DMS53 treated with DMSO at 0.1 percent for 48 hours (cell line): ENCODE measurements around the gene SEPTIN12.
"Not testable (repeated sequence)": the region's sequence is repeated elsewhere in the genome, so short reads cannot be mapped to it uniquely, and the experiment has no call there.

ENCODE experiments used
- DNase-seq: peaks from one replicate; lab custom pipeline; 2025; ENCODE audit not compliant: unreplicated experiment; lab: John Stamatoyannopoulos, UW

Gene SEPTIN12

DNA sequence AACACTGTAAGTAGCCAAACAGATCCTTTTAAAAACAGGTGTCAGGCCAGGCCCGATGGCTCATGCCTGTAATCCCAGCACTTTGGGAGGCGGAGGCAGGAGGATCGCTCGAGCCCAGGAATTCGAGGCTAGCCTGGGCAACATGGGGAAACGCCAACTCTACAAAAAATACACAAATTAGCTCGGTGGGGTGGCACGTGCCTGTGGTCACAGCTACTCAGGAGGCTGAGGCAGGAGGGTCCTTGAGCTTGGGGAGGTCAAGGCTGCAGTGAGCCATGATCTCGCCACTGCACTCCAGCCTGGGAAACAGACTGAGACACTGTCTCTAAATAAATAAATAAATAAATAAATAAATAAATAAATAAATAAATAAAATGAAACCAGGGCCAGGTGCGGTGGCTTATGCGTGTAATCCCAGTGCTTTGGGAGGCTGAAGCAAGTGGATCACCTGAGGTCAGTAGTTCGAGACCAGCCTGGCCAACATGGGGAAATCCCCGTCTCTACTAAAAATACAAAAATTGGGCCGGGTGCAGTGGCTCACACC lies 3.6 kb downstream of the SEPTIN12 start:
- DNase-seq, result not testable (repeated sequence)

DNA sequence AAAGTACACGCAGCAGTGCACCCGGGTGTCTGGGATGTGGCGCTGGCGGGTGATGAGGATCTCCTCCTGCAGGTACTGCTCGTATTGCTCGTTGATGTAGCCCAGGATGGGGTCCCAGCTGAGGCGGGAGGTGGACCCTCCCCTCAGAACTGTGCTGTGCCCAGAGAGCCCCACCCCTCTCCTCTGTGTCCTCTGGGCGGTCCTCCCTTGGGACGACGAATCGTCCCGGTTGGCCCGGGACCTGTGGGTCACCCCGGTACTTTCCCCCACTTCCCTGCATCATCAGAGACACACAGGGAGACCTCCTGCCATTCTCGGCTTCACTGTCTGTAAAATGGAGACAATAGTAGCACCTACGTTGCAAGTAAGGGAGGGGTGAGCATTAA lies 4.2 kb downstream of the SEPTIN12 start:
- DNase-seq, result no peak

DNA sequence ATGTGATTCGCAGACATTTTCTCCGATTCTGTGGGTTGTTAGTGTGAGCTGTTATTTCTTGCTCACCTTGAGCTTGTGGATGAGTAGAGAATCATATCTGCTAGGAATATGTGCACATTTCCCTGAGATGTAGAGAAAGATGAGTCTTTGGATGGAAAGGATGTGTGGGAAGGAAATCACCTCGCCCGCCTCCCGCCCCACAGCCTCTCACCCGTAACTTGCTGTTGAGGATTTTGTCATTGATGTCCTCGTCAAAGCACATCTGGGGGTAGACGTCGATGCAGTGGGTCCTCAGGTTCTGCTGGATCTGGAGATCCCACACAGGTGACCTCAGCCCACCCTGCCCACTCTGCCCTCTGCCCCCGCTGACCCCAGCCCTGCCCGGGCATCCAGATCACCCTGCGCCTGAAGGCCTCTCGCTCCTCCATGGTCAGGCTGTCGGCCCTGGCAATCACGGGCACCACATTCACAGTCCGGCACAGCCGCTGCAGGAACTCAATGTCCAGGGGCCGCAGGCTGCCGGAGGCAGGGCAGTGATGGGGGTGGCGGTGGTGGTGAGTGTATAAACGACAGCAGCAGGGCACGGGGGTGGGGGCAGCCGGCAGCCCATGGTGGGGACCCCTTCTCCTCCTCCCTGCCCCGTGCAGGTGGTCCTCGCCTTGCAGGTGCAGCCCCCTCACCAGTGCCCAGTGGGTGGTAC lies 4.7 kb downstream of the SEPTIN12 start:
- no peak for DNase-seq

DNA sequence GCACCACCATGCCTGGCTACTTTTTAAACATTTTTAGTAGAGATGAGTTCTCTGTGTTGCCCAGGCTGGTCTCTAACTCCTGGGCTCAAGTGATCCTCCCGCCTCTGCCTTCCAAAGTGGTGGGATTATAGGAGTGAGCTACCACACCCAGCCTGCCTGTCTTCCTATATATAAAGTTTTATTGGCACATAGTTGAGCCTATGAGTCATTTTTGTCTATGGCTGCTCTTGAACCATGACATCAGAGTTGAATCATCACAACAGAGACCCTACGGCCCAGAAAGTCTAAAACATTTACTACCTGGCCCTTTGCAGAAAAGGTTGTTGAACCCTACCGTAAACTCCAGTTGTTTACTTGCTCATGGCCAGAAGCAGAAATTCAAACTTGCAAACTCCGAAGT lies 7.9 kb downstream of the SEPTIN12 start:
- DNase-seq, result no peak

DNA sequence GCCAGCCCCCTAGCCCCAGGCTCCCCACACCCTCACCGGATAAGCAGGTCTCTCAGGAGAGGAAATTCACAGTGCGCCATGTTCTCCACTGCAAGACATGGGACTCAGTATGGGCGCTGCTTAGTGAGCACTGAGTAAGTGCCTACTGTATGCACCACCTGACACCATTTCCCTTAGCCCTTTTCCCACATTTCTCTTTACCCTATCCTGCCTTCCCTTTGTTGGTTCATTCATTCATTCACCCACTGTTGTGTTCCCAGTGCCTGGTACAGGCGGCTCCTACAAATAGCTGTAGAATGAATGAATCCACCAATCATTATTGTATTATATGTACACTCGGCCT lies 10.1 kb downstream of the SEPTIN12 start:
- DNase-seq, result no peak

DNA sequence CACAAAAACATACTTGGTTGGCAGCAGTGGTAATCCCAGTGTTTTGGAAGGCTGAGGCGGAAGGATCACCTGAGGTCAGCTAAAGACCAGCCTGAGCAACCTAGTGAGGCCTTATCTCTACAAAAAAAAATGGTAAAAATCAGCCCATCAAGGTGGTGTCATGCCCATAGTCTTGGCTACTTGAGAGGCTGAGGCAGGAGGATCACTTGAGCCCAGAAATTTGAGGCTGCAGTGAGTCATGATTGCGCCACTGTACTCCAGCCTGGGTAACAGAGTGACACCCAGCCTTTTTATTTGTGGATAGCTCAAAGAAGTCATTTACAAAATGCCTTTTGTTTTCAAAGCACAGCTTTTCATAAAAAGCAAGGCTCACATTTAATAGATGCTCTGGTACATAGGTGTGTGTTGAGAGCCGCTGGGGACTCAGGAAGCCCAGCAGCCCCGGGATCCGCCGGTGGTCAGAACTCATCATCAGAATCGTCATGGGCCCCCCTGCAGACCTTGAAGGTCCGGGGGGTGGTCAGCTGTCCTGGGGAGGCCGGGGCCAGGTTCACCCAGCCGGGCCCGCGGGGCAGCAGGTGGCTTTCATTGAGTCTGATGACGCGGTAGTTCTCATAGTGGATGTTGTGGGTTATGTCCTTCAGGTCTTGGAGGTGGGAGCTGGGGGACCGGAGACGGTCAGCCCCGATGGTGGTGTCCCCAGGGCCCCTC lies 10.7 kb downstream of the SEPTIN12 start:
- no peak for DNase-seq

DNA sequence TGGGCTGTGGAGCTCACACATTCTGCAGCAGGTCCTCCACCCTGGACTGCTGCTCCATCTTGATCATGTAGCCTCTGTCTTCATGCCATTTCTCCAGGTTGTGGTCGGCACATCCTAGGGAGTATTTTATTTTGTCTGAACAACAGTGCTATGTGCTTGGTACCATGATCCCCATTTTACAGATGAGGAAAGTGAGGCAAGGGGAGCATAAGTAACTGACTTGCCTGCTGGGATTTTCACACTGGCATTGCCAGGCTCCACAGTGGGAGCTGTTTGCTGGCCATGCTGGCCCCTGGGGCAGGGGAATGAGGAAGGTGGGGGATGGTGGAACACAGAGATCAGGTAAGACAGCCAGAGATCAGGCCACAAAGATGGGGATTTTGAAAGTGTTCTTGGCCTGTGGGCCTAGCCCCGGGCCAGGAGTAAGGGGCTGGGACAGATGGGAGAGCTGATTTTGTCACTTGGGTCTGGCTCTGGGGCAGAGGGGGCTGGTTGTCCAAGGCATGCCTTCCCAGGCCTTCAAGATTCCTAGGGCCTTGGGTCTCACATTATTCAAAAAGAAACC lies 11.9 kb downstream of the SEPTIN12 start:
- no peak for DNase-seq

DNA sequence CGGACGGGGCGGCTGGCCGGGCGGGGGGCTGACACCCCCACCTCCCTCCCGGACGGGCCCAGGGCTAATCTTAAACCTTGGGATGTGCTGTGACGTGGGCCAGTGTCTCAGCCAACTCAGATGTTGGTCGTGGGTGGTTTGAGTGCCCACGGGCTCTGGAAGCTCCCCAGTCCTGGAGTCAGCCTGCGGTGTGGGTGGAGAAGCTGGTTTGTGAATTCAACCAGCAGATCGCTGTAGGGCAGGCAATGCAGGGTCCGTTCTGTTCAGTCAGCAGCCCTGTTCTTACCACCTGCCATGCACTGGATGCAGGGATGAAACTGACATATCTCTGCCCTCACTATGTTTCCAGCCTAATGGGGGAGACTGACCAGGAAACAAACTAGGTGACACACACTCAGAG lies 13.1 kb downstream of the SEPTIN12 start:
- DNase-seq, result no peak

DNA sequence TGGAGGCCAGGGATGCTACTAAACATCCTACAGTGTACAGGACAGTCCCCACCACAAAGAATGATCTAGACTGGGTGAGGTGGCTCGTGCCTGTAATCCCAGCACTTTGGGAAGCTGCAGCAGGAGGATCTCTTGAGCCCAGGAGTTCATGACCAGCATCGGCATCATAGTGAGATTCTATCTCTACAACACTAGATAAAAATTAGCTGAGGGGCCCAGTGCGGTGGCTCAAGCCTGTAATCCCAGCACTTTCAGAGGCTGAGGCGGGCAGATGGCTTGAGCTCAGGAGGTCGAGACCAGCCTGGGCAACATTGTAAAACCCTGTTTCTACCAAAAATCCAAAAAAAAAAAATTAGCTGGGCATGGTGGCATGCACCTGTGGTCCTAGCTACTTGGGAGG lies 15.8 kb downstream of the SEPTIN12 start:
- DNase-seq, result no peak

DNA sequence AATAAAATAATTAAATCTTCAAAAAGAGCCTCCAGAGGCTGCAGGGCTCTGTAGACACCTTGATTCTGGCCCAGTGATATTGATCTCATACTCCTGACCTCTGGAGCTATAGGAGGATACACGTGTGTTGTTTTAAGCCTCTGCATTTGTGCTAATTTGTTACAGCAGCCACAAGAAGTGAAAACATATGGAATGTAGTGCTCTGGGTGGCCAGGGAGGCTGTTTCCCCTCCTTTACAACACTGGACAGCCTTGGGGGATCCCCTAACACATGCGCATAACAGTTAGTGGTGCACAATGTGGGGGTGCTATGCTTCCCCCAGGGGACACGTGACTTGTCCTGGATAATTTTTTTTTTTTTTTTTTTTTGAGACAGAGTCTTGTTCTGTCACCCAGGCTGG lies 16.5 kb downstream of the SEPTIN12 start:
- no peak for DNase-seq

DNA sequence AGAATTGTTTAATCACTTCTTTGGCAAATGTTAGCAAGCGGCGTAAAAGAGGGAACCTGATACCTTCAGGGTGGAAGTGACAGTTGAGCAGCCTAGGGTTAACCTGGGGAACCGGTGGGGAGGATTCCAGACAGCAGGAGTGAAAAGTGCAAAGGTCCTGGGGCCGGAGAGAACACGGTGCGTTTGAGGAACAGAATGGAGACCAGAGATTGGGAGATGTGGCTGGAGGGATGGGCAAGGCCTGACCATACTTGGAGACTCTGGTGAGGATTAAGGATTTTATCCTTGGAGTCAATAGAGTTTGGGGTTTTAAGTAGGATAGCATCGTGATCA lies 18.9 kb downstream of the SEPTIN12 start:
- DNase-seq, result no peak

DNA sequence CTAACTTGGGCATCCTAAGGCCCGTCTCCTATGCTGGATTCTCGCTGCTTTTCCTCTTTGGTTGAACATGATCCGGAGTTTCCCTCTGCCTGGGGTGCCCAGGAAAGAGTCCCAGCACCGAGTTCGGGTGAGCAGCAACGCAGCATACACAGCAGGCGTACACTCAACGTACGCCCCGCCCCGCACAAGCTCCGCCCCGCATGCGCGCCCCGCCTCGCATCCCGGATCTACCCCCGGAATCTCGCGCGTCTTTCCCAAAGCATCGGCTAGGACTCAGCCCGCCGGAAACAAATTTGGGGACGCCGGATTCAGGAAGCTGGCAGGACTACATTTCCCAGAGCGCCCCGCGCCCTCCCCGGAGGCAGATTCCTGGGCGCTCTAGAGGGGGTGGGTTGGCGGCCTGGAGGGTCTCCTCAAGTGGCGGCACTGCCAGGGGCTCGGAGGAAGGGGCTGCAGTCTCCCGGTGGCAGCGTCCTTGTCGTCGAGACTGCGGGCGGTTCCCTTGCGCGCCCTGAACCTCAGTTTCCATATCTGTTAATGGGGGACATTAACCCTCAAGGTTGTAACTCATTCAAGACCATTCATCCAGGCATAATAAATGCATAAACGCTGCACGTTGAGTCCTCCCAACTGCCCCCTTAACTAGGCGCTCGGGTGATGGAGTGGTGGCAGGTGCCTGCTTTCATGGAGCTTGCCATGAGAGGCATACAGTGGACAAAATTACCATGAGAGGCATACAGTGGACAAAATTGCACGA lies 19.4 kb downstream of the SEPTIN12 start:
- DNase-seq, result peak; percentile 80

DNA sequence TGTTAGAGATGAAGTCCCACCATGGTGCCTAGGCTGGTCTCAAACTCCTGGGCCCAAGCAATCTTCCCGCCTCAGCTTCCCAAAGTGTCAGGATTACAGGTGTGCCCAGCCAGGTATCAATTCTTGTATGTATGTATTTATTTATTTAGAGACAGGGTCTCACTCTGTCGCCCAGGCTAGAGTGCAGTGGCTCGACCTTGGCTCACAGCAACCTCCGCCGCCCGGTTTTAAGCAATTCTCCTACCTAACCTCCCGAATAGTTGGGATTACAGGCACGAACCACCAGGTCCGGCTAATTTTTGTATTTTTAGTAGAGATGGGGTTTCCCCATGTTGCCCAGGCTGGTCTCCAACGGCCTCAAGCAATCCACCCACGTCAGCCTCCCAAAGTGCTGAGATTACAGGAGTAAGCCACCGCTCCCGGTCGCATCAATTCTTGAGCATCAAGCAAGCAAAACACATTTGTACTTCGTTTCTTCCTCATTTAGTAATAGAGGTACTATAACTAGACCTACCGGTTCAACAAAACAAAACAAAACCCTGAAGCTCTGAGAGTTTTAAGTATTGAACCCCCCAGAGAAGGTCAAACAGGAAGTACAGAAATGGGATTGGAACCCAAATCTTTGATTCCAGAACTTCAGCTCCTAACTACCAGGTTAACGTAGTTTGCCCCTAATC lies 20.1 kb downstream of the SEPTIN12 start:
- DNase-seq, result no peak

DNA sequence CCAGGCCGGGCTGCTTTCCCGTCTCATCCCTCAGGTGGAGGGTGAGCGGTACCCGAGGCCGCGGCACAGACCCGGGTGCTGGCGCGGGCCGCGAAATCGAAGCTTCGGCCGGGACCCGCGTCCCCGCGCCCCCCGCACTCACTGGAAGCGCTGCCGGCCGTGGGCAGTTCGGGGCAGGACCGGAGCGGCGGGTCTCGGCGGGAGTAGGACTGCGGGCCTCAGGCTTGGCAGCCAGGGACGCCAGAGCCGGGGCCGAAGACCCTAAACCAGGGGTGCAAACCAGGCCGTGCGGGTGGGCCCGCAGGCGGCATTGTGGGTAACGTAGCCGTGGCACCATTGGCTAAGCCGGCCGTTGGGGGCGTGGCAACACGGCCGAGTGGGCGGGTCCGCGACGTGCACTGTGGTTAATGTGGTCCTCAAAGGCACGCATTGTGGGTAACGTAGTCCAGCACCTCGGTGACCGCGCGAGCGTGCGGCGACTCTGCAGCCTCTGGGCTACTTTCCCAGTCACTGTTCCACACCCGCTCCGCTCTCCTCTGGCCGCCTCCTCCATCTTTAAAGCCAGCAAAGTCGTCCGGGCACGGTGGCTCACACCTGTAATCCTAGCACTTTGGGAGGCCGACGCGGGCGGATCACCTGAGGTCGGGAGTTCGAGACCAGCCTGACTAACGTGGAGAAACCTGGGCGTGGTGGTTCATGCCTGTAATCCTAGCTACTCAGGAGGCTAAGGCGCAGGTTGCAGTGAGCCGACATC lies 21.1 kb downstream of the SEPTIN12 start, which contains the start of gene ZNF500:
TSS of gene ZNF500 (minus strand) at position 288 of the 754 bp plus-strand sequence. CDS start 1,184 bp downstream, outside the sequence.
- DNase-seq, result peak; percentile 77

DNA sequence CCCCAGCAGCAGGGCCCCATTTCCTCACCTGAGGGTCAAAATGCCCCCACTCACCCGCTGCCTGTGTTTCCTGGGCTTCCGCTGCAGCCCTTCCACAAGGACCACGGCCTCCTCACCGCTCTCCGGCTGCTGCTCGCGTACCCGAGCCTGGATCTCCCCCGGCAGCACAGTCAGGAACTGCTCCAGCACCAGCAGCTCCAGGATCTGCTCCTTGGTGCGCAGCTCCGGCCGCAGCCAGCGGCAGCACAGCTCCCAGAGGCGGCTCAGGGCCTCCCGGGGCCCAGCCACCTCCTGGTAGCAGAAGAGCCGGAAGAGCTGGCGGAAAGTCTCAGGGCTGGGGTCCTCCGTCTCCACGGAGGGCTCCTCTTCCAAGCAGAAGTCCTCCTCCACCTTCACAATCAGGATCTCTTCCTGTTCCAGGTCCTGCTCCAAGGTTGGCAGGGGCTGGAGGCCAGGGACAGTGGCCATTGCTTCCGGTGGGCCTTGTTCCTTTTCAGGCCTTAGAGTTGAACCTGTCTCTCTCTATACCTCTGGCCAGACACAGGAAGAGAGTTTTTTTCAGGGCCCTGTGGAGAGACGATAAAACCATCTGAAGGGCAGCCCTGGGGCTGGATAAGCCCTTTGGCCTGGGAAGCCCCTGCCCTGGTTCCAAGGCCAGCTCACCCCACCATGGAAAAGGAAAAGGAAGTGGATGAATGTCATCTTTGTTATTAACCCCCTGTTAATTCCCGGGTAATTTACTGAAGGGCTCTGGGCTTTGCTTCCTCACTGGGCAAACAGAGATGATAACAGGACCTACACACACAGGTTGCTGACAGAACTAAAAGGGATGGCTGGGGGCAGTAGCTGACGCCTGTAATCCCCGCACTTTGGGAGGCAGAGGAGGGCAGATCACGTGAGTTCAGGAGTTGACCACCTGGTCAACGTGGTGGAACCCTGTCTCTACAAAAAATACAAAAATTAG lies 22.4 kb downstream of the SEPTIN12 start:
- DNase-seq, result no peak

DNA sequence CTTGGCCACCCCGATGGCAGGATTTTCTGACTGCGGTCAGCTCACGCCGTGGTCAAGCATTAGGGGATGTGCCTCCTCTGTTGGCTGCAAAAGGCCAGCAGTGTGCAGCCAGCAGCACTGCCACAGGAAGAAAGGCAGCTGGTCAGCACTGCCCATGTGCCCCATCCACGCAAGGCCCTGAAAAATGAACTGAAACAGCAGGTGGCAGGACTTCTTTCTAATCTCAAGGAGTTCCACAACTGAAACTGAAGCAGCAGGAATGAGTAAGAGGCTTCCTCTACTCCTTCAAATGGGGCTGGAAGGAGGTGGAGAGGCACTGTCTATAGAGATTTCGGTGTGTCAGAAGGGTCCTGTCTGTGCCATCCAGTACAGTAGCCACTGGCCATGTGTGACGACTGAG lies 24.4 kb downstream of the SEPTIN12 start:
- DNase-seq, result no peak

DNA sequence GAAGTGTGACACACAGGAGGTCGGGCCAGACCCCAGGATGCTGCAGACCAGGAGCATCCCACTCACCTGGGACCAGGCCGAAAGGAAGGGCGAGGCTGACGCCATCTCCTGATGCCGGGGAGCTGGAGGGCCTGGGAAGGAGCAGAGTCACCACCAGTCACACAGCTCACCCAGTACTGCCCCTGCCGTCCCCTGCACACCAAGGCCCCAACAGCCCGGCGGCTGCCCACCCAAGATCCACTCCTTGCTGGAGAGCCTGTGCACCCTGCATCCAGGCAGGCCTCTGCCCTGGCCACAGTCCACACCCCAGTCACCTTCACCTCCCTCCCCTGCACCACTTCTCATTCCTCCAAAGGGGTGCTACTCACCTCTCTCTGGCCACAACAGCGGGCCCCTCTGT lies 25.9 kb downstream of the SEPTIN12 start:
- DNase-seq, result no peak

DNA sequence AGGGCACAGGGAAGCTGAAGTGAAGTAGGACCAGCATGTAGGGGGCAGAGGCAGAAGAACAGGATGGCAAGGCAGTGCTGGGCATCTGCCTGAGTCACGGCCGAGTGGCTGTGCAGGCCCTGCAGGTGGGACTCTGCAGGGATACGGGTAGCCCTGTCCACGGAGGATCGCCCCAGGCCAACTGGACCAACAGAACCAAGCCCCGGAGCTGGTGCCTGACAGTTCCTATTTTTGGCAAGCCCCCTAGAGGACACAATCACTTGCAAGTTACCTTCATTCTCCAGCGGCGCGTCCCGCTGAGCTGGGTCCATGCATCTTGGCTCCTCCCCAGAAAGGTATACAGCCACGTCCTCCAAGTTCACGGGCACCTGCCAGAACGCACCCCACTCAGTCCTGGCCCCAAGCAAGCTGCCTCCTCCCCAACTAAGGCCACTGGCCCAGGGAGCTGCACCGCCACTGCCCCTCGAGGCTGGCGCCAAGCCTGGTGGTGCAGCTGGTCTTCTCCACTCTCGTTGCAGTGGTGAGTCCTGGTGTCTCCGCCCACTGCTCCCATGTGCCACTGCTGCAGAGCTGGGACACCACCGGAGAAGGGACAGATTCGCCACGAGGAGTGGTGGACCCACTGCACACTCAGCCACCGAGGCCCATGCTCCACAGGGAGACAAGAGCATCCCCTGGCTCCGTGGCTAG lies 27.8 kb downstream of the SEPTIN12 start:
- DNase-seq, result no peak

DNA sequence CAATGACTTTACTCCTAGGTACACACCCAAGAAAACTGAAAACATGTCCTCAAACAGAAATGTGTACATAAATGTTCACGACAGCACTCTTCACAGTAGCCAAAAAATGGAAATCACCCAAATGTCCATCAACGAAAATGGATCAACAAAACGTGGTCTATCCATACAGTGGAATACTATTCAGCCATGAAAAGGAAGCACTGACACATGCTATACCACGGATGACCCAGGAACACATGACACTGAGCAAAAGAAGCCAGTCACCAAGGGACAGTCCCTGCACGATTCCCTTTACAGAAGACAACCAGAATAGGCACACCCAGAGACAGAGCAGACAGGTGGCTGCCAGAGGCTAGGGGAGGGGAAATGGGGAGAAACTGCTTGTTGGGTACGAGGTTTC lies 32.5 kb downstream of the SEPTIN12 start:
- no peak for DNase-seq
